Measurements from ENCODE around the gene ARL5A.

DNA sequence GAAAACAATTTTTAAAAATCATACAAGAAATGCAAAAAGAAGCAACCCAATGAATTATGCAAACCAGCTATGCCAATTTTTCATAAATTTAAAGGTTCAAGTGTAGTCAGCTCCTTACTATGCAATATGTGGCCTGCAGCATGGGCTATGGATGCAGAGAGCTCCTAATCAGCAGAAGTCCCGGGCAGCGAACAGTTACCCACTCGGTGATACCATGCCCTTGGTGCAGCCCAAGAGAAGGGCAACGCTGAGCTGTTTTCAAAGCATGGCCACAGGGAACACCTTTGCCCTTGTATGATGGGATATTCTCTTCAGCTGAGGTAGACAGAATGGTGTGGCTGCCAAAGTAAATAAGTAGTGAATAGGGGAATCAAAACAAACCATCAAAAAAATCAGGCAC lies 17.3 kb upstream of the ARL5A start:
- TF ChIP-seq, protein P1, sequence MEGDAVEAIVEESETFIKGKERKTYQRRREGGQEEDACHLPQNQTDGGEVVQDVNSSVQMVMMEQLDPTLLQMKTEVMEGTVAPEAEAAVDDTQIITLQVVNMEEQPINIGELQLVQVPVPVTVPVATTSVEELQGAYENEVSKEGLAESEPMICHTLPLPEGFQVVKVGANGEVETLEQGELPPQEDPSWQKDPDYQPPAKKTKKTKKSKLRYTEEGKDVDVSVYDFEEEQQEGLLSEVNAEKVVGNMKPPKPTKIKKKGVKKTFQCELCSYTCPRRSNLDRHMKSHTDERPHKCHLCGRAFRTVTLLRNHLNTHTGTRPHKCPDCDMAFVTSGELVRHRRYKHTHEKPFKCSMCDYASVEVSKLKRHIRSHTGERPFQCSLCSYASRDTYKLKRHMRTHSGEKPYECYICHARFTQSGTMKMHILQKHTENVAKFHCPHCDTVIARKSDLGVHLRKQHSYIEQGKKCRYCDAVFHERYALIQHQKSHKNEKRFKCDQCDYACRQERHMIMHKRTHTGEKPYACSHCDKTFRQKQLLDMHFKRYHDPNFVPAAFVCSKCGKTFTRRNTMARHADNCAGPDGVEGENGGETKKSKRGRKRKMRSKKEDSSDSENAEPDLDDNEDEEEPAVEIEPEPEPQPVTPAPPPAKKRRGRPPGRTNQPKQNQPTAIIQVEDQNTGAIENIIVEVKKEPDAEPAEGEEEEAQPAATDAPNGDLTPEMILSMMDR (conservative IDR thresholded peaks at IDR 0.05; ENCODE audit: low read depth, low read length), result no peak
- no peak for TF ChIP-seq NFE2L2 (IDR thresholded peaks at IDR 0.05; ENCODE audit: low read depth, low read length)
- no peak for TF ChIP-seq RAD21 (IDR thresholded peaks at IDR 0.05; ENCODE audit: low read length)
- TF ChIP-seq POLR2A (IDR thresholded peaks at IDR 0.05; ENCODE audit: low read depth, low read length), result no peak
- no peak for TF ChIP-seq BHLHE40 (IDR thresholded peaks at IDR 0.05; ENCODE audit: low read depth, low read length)
- TF ChIP-seq RFX5 (IDR thresholded peaks at IDR 0.05; ENCODE audit: low read depth, low read length), result no peak

Data from IMR-90 (cell line).